ENCODE measurements around the gene YIPF6.

YIPF6 gene, protein sequence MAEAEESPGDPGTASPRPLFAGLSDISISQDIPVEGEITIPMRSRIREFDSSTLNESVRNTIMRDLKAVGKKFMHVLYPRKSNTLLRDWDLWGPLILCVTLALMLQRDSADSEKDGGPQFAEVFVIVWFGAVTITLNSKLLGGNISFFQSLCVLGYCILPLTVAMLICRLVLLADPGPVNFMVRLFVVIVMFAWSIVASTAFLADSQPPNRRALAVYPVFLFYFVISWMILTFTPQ

DNA sequence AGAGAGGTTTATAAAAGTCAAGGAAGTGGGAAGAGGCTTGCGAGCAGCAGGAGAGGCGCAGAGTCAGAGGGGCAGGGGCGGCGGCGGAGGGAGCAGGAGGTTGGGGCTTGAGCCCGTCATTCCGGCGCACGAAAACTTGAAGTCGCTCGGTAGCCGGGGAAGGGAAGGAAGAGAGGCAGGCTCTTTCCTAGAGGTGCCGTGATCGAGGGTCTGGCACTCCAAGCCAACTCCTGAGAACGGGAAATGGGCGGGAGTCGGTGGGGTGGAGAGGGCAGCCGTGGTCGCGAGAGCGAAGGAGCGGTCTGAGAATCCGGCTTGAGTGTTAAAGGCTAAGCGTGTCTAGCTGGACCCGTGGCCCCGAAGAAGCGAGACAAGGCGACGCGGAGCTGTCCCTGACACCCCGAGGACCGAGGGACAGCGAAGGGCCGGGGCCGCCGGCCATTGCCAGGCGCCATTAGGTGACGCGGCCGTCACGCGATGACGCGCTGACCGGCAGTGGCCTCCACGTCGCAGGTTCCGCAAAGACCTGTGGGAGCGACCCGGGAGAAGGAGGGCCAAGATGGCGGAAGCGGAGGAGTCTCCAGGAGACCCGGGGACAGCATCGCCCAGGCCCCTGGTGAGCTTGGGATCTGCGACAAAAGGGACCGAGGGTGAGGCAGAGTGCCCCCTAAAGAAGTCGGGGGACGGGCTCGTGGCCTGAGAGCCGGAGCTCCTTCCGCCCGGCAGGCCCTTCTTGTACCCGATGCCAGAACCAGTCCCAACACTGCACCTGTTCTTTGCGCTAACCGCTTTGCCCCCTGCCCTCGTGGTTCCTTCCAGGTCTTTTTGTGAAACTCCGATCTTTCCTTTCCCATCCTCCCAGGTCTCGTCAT lies at the start of gene YIPF6:
TSS of gene YIPF6 (plus strand) at position 544 of the 872 bp plus-strand sequence. CDS start at position 560, 16 bp downstream.
- H3K4me3 ChIP-seq (ENCODE audit: low read length): peak within 1 kb of the TSS; percentile 96
- no peaks in the 10 kb centered on the region for H3K27me3 ChIP-seq (ENCODE audit: control insufficient read depth, insufficient read depth, low read length)
- no peaks in the 10 kb centered on the region for H3K4me1 ChIP-seq (ENCODE audit: control insufficient read depth, low read depth, low read length)
- H3K27ac ChIP-seq (ENCODE audit: low read length): peak within 1 kb of the TSS; percentile 92
- peaks cover 22% of the 10 kb centered on the region for H3K9me3 ChIP-seq (ENCODE audit: control insufficient read depth, low read depth, low read length)
- peak within 1 kb of the TSS; percentile 92 for H3K9ac ChIP-seq (ENCODE audit: low read length)
- H3K36me3 ChIP-seq (ENCODE audit: control insufficient read depth, low read depth, low read length): peaks cover 5% of the 10 kb centered on the region

DNA sequence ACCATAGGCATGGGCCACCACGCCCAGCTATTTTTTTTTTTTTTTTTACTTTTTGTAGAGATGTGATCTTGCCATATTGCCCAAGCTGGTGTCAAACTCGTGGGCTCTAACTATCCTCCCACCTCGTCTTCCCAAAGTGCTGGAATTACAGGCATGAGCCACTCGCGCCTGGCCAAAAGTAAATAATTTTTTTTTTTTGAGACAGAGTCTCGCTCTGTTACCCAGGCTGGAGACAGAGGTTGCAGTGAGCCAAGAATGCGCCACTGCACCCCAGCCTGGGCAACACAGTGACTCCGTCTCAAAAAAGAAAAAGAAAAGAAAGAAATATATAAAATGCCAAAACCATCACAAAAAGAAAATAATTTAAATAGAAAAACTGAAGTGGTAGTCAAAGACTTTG lies 47.1 kb upstream of the YIPF6 start:
- Histone ChIP-seq H3K9me3 (ENCODE audit: control insufficient read depth, low read depth, low read length) (no peaks in the 10 kb centered on the region), H3K4me1 (ENCODE audit: control insufficient read depth, low read depth, low read length) (no peaks in the 10 kb centered on the region), H3K36me3 (ENCODE audit: control insufficient read depth, low read depth, low read length) (no peaks in the 10 kb centered on the region), H3K4me3 (ENCODE audit: low read length) (no peak overlapping the region), H3K27ac (ENCODE audit: low read length) (no peak overlapping the region), H3K9ac (ENCODE audit: low read length) (no peak overlapping the region), H3K27me3 (ENCODE audit: control insufficient read depth, insufficient read depth, low read length) (no peaks in the 10 kb centered on the region)

DNA sequence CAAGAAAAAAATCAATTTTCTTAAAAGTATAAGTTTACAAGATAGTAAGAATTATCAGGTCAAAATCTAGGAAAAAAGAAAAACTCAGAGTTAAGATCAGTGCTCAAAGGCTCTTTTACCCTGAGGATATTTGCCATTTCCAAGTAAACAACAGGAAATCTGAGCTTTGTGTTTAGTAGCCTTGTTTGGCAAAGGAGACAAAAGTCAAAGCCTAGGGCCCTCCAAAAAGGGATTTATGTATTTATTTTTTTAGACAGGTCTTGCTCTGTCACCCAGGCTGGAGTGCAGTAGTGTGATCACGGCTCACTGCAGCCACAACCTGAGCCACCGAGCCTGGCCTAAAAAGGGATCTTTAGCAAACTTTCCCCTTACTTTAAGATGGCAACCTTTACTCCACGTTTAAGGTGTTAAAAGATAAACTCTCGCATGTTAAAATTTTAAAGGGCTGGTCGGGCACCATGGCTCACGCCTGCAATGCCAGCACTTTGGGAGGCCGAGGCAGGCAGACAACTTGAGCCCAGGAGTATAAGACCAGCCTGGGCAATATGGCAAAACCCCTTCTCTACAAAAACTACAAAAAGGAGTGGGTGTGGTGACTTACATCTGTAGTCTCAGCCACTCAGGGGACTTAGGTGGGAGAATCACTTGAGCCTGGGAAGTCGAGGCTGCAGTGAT lies 44.2 kb upstream of the YIPF6 start:
- H3K9ac ChIP-seq (ENCODE audit: low read length): no peak overlapping the region
- no peaks in the 10 kb centered on the region for H3K4me1 ChIP-seq (ENCODE audit: control insufficient read depth, low read depth, low read length)
- H3K27me3 ChIP-seq (ENCODE audit: control insufficient read depth, insufficient read depth, low read length): no peaks in the 10 kb centered on the region
- H3K36me3 ChIP-seq (ENCODE audit: control insufficient read depth, low read depth, low read length): no peaks in the 10 kb centered on the region
- H3K9me3 ChIP-seq (ENCODE audit: control insufficient read depth, low read depth, low read length): no peaks in the 10 kb centered on the region
- no peak overlapping the region for H3K4me3 ChIP-seq (ENCODE audit: low read length)
- no peak overlapping the region for H3K27ac ChIP-seq (ENCODE audit: low read length)

DNA sequence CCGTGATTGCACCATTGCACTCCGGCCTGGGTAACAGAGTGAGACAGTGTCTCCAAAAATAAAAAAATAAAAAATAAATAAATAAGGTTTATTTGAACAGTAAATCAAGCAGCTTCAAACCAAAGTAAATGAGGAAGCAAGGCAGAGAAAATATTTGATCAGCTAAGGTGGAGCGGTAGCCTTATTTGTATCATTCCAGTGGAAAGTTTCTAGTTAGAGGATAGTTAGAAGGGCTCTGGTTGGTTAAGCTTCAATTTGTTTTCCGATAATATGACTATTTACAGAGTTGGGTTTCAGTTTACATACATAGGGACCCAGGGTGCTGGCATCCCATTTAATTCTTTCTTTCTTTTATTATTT lies 43.7 kb upstream of the YIPF6 start:
- H3K9ac ChIP-seq (ENCODE audit: low read length): no peak overlapping the region
- no peak overlapping the region for H3K27ac ChIP-seq (ENCODE audit: low read length)

DNA sequence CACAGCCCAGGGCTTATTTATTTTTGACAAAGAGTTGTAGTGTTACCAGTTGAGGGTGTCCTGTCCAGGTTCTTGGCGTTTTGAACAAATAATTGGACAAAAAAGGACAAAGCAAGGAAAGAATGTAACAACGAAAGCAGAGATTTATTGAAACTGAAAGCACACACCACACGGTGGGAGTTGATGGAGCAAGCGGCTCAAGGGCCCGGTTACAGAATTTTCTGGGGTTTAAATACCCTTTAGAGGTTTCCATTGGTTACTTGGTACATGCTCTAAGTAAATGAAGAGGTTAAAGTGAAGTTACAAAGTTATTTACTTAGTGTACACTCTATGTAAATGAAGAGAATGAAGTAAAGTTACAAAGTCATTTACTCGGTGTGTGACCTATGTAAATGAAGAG lies 37.8 kb upstream of the YIPF6 start:
- no peaks in the 10 kb centered on the region for H3K36me3 ChIP-seq (ENCODE audit: control insufficient read depth, low read depth, low read length)
- H3K9me3 ChIP-seq (ENCODE audit: control insufficient read depth, low read depth, low read length): peaks cover 12% of the 10 kb centered on the region
- no peaks in the 10 kb centered on the region for H3K4me1 ChIP-seq (ENCODE audit: control insufficient read depth, low read depth, low read length)
- H3K27ac ChIP-seq (ENCODE audit: low read length): no peak overlapping the region
- no peak overlapping the region for H3K9ac ChIP-seq (ENCODE audit: low read length)
- no peaks in the 10 kb centered on the region for H3K27me3 ChIP-seq (ENCODE audit: control insufficient read depth, insufficient read depth, low read length)
- no peak overlapping the region for H3K4me3 ChIP-seq (ENCODE audit: low read length)

More for the DNA sequence above, 43.7 kb upstream of the YIPF6 start:
- Histone ChIP-seq H3K4me1 (ENCODE audit: control insufficient read depth, low read depth, low read length) (no peaks in the 10 kb centered on the region), H3K36me3 (ENCODE audit: control insufficient read depth, low read depth, low read length) (no peaks in the 10 kb centered on the region), H3K27me3 (ENCODE audit: control insufficient read depth, insufficient read depth, low read length) (no peaks in the 10 kb centered on the region), H3K9me3 (ENCODE audit: control insufficient read depth, low read depth, low read length) (peaks cover 3% of the 10 kb centered on the region), H3K4me3 (ENCODE audit: low read length) (no peak overlapping the region)

DNA sequence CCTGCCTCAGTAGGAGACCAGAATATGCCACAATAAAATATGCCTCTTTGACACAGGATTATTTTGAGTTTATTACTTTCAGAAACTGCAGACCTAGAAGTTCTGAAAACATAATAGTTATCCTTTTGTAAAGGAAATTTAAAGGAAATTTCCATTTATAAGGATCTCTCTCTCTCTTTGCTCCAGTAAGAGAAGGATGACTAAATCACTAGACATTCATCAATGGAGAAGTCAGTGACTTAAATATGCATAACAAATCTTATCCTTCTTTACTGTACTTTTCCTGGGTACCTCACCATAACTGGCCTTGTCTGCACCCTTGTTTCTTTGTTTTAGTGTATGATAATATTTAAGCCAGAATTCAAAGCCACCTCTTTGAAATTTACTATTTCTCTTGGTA lies 37.3 kb upstream of the YIPF6 start:
- Histone ChIP-seq H3K27ac (ENCODE audit: low read length) (no peak overlapping the region), H3K4me3 (ENCODE audit: low read length) (no peak overlapping the region), H3K36me3 (ENCODE audit: control insufficient read depth, low read depth, low read length) (no peaks in the 10 kb centered on the region), H3K4me1 (ENCODE audit: control insufficient read depth, low read depth, low read length) (no peaks in the 10 kb centered on the region), H3K27me3 (ENCODE audit: control insufficient read depth, insufficient read depth, low read length) (no peaks in the 10 kb centered on the region), H3K9me3 (ENCODE audit: control insufficient read depth, low read depth, low read length) (peaks cover 16% of the 10 kb centered on the region), H3K9ac (ENCODE audit: low read length) (no peak overlapping the region)

DNA sequence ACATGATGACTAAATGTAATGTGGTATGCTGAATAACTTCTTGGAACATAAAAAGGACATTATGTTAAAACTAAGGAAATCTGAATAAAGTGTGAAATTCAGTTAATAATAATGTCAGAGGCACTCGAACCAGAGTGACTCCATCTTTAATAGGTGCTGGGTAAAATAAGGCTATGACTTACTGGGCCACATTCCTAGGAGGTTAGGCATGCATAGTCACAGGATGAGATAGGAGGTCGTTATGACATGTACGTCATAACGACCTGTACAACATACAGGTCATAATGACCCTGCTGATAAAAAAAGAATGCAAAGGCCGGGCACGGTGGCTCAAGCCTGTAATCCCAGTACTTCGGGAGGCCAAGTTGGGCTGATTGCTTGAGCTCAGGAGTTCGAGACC lies 36.7 kb upstream of the YIPF6 start:
- Histone ChIP-seq H3K4me3 (ENCODE audit: low read length) (no peak overlapping the region), H3K9ac (ENCODE audit: low read length) (no peak overlapping the region), H3K36me3 (ENCODE audit: control insufficient read depth, low read depth, low read length) (no peaks in the 10 kb centered on the region), H3K9me3 (ENCODE audit: control insufficient read depth, low read depth, low read length) (peaks cover 18% of the 10 kb centered on the region), H3K27ac (ENCODE audit: low read length) (no peak overlapping the region), H3K27me3 (ENCODE audit: control insufficient read depth, insufficient read depth, low read length) (no peaks in the 10 kb centered on the region), H3K4me1 (ENCODE audit: control insufficient read depth, low read depth, low read length) (no peaks in the 10 kb centered on the region)

DNA sequence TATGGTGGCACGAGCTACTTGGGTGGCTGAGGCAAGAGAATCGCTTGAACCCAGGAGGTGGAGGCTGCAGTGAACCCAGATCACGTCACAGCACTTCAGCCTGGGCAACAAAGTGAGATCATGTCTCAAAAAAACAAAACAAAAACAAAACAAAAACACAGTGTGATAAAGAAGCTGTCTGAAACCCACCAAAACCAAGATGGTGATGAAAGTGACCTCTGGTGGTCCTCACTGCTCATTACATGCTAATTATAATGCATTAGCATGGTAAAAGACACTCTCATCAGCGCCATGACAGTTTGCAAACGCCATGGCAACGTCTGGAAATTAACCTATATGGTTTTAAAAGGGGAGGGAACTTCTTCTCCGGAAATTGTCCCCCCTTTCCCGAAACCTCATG lies 36.2 kb upstream of the YIPF6 start:
- no peaks in the 10 kb centered on the region for H3K27me3 ChIP-seq (ENCODE audit: control insufficient read depth, insufficient read depth, low read length)
- H3K9ac ChIP-seq (ENCODE audit: low read length): no peak overlapping the region

DNA sequence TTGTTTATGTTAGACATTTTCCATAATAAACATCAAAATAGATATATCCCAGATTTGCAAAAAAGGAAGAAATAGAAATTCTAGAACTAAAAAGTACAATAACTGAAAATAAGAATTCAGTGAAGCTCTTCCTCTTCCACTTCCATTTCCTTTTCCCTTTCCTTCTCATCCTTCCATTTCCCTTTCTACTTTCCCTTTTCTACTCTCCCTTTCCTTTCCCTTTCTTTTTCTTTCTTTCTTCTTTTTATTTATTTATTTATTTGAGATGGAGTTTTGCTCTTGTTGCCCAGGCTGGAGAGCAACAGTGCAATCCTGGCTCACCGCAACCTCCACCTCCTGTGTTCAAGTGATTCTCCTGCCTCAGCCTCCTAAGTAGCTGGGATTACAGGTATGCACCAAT lies 35.0 kb upstream of the YIPF6 start:
- Histone ChIP-seq H3K27me3 (ENCODE audit: control insufficient read depth, insufficient read depth, low read length) (no peaks in the 10 kb centered on the region), H3K36me3 (ENCODE audit: control insufficient read depth, low read depth, low read length) (no peaks in the 10 kb centered on the region), H3K27ac (ENCODE audit: low read length) (no peak overlapping the region), H3K4me1 (ENCODE audit: control insufficient read depth, low read depth, low read length) (no peaks in the 10 kb centered on the region), H3K9me3 (ENCODE audit: control insufficient read depth, low read depth, low read length) (peaks cover 18% of the 10 kb centered on the region), H3K4me3 (ENCODE audit: low read length) (no peak overlapping the region), H3K9ac (ENCODE audit: low read length) (no peak overlapping the region)

More for the DNA sequence above, 36.2 kb upstream of the YIPF6 start:
- Histone ChIP-seq H3K36me3 (ENCODE audit: control insufficient read depth, low read depth, low read length) (no peaks in the 10 kb centered on the region), H3K27ac (ENCODE audit: low read length) (no peak overlapping the region), H3K9me3 (ENCODE audit: control insufficient read depth, low read depth, low read length) (peaks cover 18% of the 10 kb centered on the region), H3K4me3 (ENCODE audit: low read length) (no peak overlapping the region), H3K4me1 (ENCODE audit: control insufficient read depth, low read depth, low read length) (no peaks in the 10 kb centered on the region)

DNA sequence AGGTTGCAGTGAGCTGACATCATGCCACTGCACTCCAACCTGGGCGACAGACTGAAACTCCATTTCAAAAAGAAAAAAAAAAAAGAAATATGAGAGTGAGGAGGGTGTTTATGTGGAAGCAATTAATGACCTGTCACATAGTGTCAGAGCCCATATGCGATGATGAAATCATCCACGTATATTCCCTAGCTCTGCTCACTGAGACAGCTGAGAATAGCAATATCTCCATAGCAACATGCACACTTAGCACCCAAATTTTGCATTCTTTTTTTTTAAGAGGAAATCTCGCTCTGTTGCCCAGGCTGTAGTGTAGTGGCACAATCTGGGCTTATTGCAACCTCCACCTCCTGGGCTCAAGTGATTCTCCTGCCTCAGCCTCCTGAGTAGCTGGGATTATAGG lies 34.1 kb upstream of the YIPF6 start:
- Histone ChIP-seq H3K27ac (ENCODE audit: low read length) (no peak overlapping the region), H3K4me1 (ENCODE audit: control insufficient read depth, low read depth, low read length) (no peaks in the 10 kb centered on the region), H3K4me3 (ENCODE audit: low read length) (no peak overlapping the region), H3K9ac (ENCODE audit: low read length) (no peak overlapping the region), H3K36me3 (ENCODE audit: control insufficient read depth, low read depth, low read length) (no peaks in the 10 kb centered on the region), H3K27me3 (ENCODE audit: control insufficient read depth, insufficient read depth, low read length) (no peaks in the 10 kb centered on the region), H3K9me3 (ENCODE audit: control insufficient read depth, low read depth, low read length) (peaks cover 17% of the 10 kb centered on the region)

DNA sequence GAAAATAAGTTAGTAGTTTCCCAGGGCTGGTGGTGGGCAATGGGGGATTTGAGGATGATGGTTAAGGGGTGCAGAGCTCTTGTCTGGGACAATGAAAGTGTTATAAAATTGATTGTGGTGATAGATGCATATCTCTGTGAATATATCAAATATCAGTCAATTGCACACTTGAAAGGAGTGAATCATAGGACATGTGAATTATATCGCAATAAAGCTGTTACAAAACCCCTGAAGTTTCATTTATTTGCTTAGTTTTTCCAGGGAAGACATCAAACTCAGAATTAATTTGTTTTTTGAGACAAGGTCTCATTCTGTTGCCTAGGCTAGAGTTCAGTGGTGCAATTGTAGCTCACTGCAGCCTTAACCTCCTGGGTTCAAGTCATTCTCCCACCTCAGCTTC lies 17.9 kb upstream of the YIPF6 start:
- H3K27ac ChIP-seq (ENCODE audit: low read length): no peak overlapping the region
- H3K36me3 ChIP-seq (ENCODE audit: control insufficient read depth, low read depth, low read length): no peaks in the 10 kb centered on the region
- H3K9me3 ChIP-seq (ENCODE audit: control insufficient read depth, low read depth, low read length): peaks cover 7% of the 10 kb centered on the region
- no peak overlapping the region for H3K9ac ChIP-seq (ENCODE audit: low read length)
- no peaks in the 10 kb centered on the region for H3K27me3 ChIP-seq (ENCODE audit: control insufficient read depth, insufficient read depth, low read length)
- H3K4me1 ChIP-seq (ENCODE audit: control insufficient read depth, low read depth, low read length): no peaks in the 10 kb centered on the region
- no peak overlapping the region for H3K4me3 ChIP-seq (ENCODE audit: low read length)
